Stimulated activated CD4-positive, alpha-beta T cell treated with anti-CD3 and anti-CD28 coated beads, TNF-alpha, amount 100 ng/mL, for 24 hours (primary cell): ENCODE results near the gene PPP1R2.
"Not testable (repeated sequence)": the region's sequence is repeated elsewhere in the genome, so short reads cannot be mapped to it uniquely, and the experiment has no call there.

ENCODE experiments used
- DNase-seq, 3 experiments: peaks; one replicate each; pipeline ENCODE4 v3.0.0-alpha.2; 2020; ENCODE audit warnings: low read depth in 3 of 3

The PPP1R2 gene

GRCh38 chr3:195542698-195543499 lies at the start of gene PPP1R2:
Gene PPP1R2, minus strand, starts transcription at chr3:195543325. Its CDS starts 300 bp downstream, at chr3:195543025.
- peak; percentile 86 to 90 (median 87) for DNase-seq

GRCh38 chr3:195591852-195592251 lies 48.7 kb upstream of the PPP1R2 start:
- no peak for DNase-seq

- no peak for DNase-seq
Observed at GRCh38 chr3:195591220-195591619, 48.1 kb upstream of the PPP1R2 start.

GRCh38 chr3:195590381-195590780 lies 47.3 kb upstream of the PPP1R2 start:
- DNase-seq: not testable (repeated sequence)

GRCh38 chr3:195589796-195590195 lies 46.7 kb upstream of the PPP1R2 start:
- DNase-seq: not testable (repeated sequence)

GRCh38 chr3:195587824-195588223 lies 44.7 kb upstream of the PPP1R2 start:
- DNase-seq: no peak

- DNase-seq: no peak
Observed at GRCh38 chr3:195587406-195587805, 44.3 kb upstream of the PPP1R2 start.

GRCh38 chr3:195584543-195584870 lies 41.4 kb upstream of the PPP1R2 start:
- DNase-seq: no peak

GRCh38 chr3:195583831-195584542 lies 40.9 kb upstream of the PPP1R2 start, which contains the start of gene APOD:
Gene APOD, minus strand, starts transcription at chr3:195583940. Its CDS starts 4,479 bp downstream, at chr3:195579461.
- no peak for DNase-seq

GRCh38 chr3:195582947-195583346 lies 39.8 kb upstream of the PPP1R2 start:
- no peak for DNase-seq

GRCh38 chr3:195580744-195581443 lies 37.8 kb upstream of the PPP1R2 start:
- no peak for DNase-seq

GRCh38 chr3:195579281-195579680 lies 36.2 kb upstream of the PPP1R2 start:
- DNase-seq: no peak

GRCh38 chr3:195578565-195578964 lies 35.4 kb upstream of the PPP1R2 start:
- no peak for DNase-seq

- no peak for DNase-seq
Observed at GRCh38 chr3:195577645-195578177, 34.6 kb upstream of the PPP1R2 start.

GRCh38 chr3:195574497-195575304 lies 31.6 kb upstream of the PPP1R2 start:
- DNase-seq: no peak

GRCh38 chr3:195573611-195574496 lies 30.7 kb upstream of the PPP1R2 start:
- no peak for DNase-seq

GRCh38 chr3:195571361-195571760 lies 28.2 kb upstream of the PPP1R2 start:
- no peak for DNase-seq

- DNase-seq: no peak
Observed at GRCh38 chr3:195570912-195571311, 27.8 kb upstream of the PPP1R2 start.

GRCh38 chr3:195570344-195570743 lies 27.2 kb upstream of the PPP1R2 start:
- DNase-seq: no peak

- DNase-seq: no peak
Observed at GRCh38 chr3:195568630-195569029, 25.5 kb upstream of the PPP1R2 start.
